Measurements from ENCODE around the gene UBIAD1. TPM values are rescaled to one million over a fixed set of nuclear protein-coding genes. Genes with fewer than 3 reads are reported as not detected.
"Not testable (repeated sequence)": the region's sequence is repeated elsewhere in the genome, so short reads cannot be mapped to it uniquely, and the experiment has no call there.

Gene UBIAD1
- total RNA-seq, 1 donor from 2014 or later: 22.0 TPM

GRCh38 chr1:11253226-11253625 lies 19.8 kb upstream of the UBIAD1 start:
- H3K9me3 Mint-ChIP-seq: peaks cover 8% of the 10 kb centered on the region

DNA sequence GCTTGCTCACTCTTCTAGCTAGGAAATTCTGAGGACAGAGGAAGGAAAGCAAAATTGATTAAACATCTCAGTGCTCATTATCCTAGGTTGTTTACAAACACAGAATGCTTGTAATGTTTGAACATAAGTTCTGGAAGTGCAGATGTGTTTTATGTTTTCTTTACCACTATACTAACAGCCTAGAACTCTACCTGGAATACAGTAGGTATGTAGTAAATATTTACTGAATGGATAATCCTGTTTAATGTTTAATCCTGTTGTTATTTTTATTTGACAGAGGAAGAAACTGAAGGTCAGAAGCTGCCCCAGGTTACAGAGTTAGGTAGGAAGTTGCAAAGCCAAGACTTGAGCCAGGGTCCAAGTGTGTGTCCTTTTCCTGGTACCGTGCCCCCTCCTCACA lies 16.7 kb upstream of the UBIAD1 start:
- H3K27ac Mint-ChIP-seq (ENCODE audit: unreplicated experiment): no peak overlapping the region
- TF ChIP-seq, protein P1, sequence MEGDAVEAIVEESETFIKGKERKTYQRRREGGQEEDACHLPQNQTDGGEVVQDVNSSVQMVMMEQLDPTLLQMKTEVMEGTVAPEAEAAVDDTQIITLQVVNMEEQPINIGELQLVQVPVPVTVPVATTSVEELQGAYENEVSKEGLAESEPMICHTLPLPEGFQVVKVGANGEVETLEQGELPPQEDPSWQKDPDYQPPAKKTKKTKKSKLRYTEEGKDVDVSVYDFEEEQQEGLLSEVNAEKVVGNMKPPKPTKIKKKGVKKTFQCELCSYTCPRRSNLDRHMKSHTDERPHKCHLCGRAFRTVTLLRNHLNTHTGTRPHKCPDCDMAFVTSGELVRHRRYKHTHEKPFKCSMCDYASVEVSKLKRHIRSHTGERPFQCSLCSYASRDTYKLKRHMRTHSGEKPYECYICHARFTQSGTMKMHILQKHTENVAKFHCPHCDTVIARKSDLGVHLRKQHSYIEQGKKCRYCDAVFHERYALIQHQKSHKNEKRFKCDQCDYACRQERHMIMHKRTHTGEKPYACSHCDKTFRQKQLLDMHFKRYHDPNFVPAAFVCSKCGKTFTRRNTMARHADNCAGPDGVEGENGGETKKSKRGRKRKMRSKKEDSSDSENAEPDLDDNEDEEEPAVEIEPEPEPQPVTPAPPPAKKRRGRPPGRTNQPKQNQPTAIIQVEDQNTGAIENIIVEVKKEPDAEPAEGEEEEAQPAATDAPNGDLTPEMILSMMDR (conservative IDR thresholded peaks at IDR 0.05): no peak
- peaks cover under 1% of the 10 kb centered on the region for H3K4me1 Mint-ChIP-seq
- H3K9me3 Mint-ChIP-seq: no peaks in the 10 kb centered on the region
- H3K27me3 Mint-ChIP-seq (ENCODE audit: low read depth): no peaks in the 10 kb centered on the region
- DNase-seq (ENCODE audit: low read depth, low spot score): no peak
- no peak overlapping the region for H3K4me3 Mint-ChIP-seq
- H3K36me3 Mint-ChIP-seq (ENCODE audit: low read depth): peaks cover 21% of the 10 kb centered on the region

More at GRCh38 chr1:11253226-11253625, 19.8 kb upstream of the UBIAD1 start:
- H3K27ac Mint-ChIP-seq (ENCODE audit: unreplicated experiment): no peak overlapping the region
- no peak overlapping the region for H3K4me3 Mint-ChIP-seq
- peaks cover 32% of the 10 kb centered on the region for H3K36me3 Mint-ChIP-seq (ENCODE audit: low read depth)
- no peaks in the 10 kb centered on the region for H3K27me3 Mint-ChIP-seq (ENCODE audit: low read depth)
- DNase-seq (ENCODE audit: low read depth, low spot score): no peak
- H3K4me1 Mint-ChIP-seq: peaks cover 3% of the 10 kb centered on the region
- TF ChIP-seq, protein P1 (conservative IDR thresholded peaks at IDR 0.05): no peak

- TF ChIP-seq, protein P1 (conservative IDR thresholded peaks at IDR 0.05): no peak
- H3K4me3 Mint-ChIP-seq: peak within 1 kb of the TSS; percentile 98
- no peaks in the 10 kb centered on the region for H3K36me3 Mint-ChIP-seq (ENCODE audit: low read depth)
- DNase-seq (ENCODE audit: low read depth, low spot score): peak; percentile 95
- H3K9me3 Mint-ChIP-seq: no peaks in the 10 kb centered on the region
- peaks cover 15% of the 10 kb centered on the region for H3K4me1 Mint-ChIP-seq
- peak within 1 kb of the TSS; percentile 95 for H3K27ac Mint-ChIP-seq (ENCODE audit: unreplicated experiment)
- H3K27me3 Mint-ChIP-seq (ENCODE audit: low read depth): peaks cover 7% of the 10 kb centered on the region
Observed at GRCh38 chr1:11262171-11263049, 10.6 kb upstream of the UBIAD1 start, which contains the start of gene MTOR. Gene MTOR (minus strand): TSS chr1:11262551. CDS start chr1:11259409, 3,142 bp downstream.

GRCh38 chr1:11266268-11267074 lies 6.5 kb upstream of the UBIAD1 start:
- Mint-ChIP-seq H3K27me3 (ENCODE audit: low read depth) (peaks cover 9% of the 10 kb centered on the region), H3K9me3 (no peaks in the 10 kb centered on the region), H3K36me3 (ENCODE audit: low read depth) (no peaks in the 10 kb centered on the region), H3K4me1 (peaks cover 13% of the 10 kb centered on the region), H3K4me3 (peak overlapping the region; percentile 7), H3K27ac (ENCODE audit: unreplicated experiment) (no peak overlapping the region)
- TF ChIP-seq, protein P1 (conservative IDR thresholded peaks at IDR 0.05): no peak
- no peak for DNase-seq (ENCODE audit: low read depth, low spot score)

GRCh38 chr1:11267350-11268337 lies 5.4 kb upstream of the UBIAD1 start:
- H3K36me3 Mint-ChIP-seq (ENCODE audit: low read depth); H3K9me3 Mint-ChIP-seq; H3K4me1 Mint-ChIP-seq; H3K4me3 Mint-ChIP-seq; DNase-seq (ENCODE audit: low read depth, low spot score); H3K27me3 Mint-ChIP-seq (ENCODE audit: low read depth); H3K27ac Mint-ChIP-seq (ENCODE audit: unreplicated experiment): not testable (repeated sequence)
